ENCODE data around the gene EPN2. TPM values are rescaled to one million over a fixed set of nuclear protein-coding genes. Genes with fewer than 3 reads are reported as not detected.

The EPN2 gene
- total RNA-seq, 1 experiment from 2014 or later: 57.8 TPM

DNA sequence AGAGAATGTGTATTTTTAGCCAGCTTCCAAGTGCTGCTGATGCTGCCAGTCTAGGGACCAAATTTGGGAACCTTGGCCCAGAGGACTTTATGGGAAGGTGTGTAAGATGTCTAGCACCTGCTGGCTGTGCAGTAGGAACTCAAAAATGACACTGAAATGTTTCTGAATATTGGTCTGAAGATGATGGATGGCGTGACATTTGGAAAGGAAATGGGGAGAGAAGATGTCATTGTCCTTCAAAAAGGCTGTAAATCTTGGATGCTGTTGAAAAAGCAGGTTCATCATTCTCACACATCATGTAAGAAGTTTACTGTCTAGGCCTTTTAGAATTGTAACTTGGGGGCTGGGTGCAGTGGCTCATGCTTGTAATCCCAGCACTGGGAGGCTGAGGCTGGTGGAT, 6.7 kb downstream of the EPN2 start:
- TF ChIP-seq, protein P1, sequence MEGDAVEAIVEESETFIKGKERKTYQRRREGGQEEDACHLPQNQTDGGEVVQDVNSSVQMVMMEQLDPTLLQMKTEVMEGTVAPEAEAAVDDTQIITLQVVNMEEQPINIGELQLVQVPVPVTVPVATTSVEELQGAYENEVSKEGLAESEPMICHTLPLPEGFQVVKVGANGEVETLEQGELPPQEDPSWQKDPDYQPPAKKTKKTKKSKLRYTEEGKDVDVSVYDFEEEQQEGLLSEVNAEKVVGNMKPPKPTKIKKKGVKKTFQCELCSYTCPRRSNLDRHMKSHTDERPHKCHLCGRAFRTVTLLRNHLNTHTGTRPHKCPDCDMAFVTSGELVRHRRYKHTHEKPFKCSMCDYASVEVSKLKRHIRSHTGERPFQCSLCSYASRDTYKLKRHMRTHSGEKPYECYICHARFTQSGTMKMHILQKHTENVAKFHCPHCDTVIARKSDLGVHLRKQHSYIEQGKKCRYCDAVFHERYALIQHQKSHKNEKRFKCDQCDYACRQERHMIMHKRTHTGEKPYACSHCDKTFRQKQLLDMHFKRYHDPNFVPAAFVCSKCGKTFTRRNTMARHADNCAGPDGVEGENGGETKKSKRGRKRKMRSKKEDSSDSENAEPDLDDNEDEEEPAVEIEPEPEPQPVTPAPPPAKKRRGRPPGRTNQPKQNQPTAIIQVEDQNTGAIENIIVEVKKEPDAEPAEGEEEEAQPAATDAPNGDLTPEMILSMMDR (conservative IDR thresholded peaks at IDR 0.05): no peak
- no peak overlapping the region for H2BK5ac ChIP-seq (ENCODE audit: insufficient read length, low read length)
- no peak overlapping the region for H3K56ac ChIP-seq (ENCODE audit: insufficient read length, low read depth, low read length)
- H3K9me3 ChIP-seq (ENCODE audit: control insufficient read depth, low read depth, low read length): no peaks in the 10 kb centered on the region
- H3K27me3 Mint-ChIP-seq (ENCODE audit: low read depth): no peaks in the 10 kb centered on the region
- no peak overlapping the region for H2BK120ac ChIP-seq (ENCODE audit: low read depth, low read length, poor library complexity, severe bottlenecking)
- no peak overlapping the region for H2BK12ac ChIP-seq (ENCODE audit: insufficient read length, low read depth, low read length)
- H3K4me2 ChIP-seq (ENCODE audit: insufficient read depth, insufficient read length, low read length): no peak overlapping the region
- H3K9me3 Mint-ChIP-seq: no peaks in the 10 kb centered on the region
- no peaks in the 10 kb centered on the region for H3K23me2 ChIP-seq (ENCODE audit: insufficient read length, low read depth, low read length, poor library complexity, severe bottlenecking)
- H3K14ac ChIP-seq (ENCODE audit: insufficient read depth, low read length): no peak overlapping the region
- WGBS (ENCODE audit: extremely low coverage, insufficient read length, low lambda C conversion rate): no CpG with 5 or more reads among the region's 1 CpG
- H2BK20ac ChIP-seq (ENCODE audit: low read depth, low read length, poor library complexity, severe bottlenecking): no peak overlapping the region
- H2BK15ac ChIP-seq (ENCODE audit: low read depth, low read length): no peak overlapping the region
- peaks cover 17% of the 10 kb centered on the region; the same call in 1 of the 2 replicates for H3K79me2 ChIP-seq (ENCODE audit: insufficient read depth, low read length)
- no peak overlapping the region for H4K8ac ChIP-seq (replicated peaks; ENCODE audit: insufficient read length, low read depth, low read length)
- H3K4ac ChIP-seq (ENCODE audit: low read depth, low read length): no peak overlapping the region
- peaks cover 32 to 36% of the 10 kb centered on the region in 2 experiments for H3K4me1 Mint-ChIP-seq
- H3K36me3 Mint-ChIP-seq (ENCODE audit: insufficient read depth in 1 of 3, low read depth in 3 of 3): peaks cover 2 to 16% (median 9%) of the 10 kb centered on the region in 3 experiments; a peak in 5 of 7 replicates
- no peak overlapping the region for H4K5ac ChIP-seq (ENCODE audit: insufficient read length, low read depth, low read length)
- no peak overlapping the region for H3K9ac ChIP-seq (ENCODE audit: extremely low read depth, insufficient read length, low read length)
- no peaks in the 10 kb centered on the region for H3K79me1 ChIP-seq (ENCODE audit: insufficient read depth, low read depth, low read length, poor library complexity, severe bottlenecking)
- DNase-seq: no peak
- H2AK5ac ChIP-seq (ENCODE audit: insufficient read length, low read length): no peak overlapping the region
- no peak overlapping the region for H3K18ac ChIP-seq (ENCODE audit: insufficient read length, low read depth, low read length)
- no peak overlapping the region for H3K27ac ChIP-seq (ENCODE audit: insufficient read length, low read depth, low read length)
- peaks cover 2% of the 10 kb centered on the region for H3K4me1 ChIP-seq (ENCODE audit: insufficient read depth, low read length)
- H3K27ac Mint-ChIP-seq: no peak overlapping the region
- no peak overlapping the region for H3T11ph ChIP-seq (ENCODE audit: low read length)
- no peaks in the 10 kb centered on the region for H3K27me3 ChIP-seq (ENCODE audit: insufficient read depth, low read length)
- H3K4me3 Mint-ChIP-seq: no peak overlapping the region
- no peak overlapping the region for H4K91ac ChIP-seq (ENCODE audit: insufficient read length, low read depth, low read length)
- no peaks in the 10 kb centered on the region for H4K20me1 ChIP-seq (ENCODE audit: control insufficient read depth, insufficient read depth, insufficient read length)
- no peak overlapping the region for H2AFZ ChIP-seq (ENCODE audit: low read length)
- H3K23ac ChIP-seq (ENCODE audit: insufficient read length, low read depth, low read length): no peak overlapping the region

All from H9 (cell line).